Measurements from ENCODE around the gene ZNF783.

Gene ZNF783

DNA sequence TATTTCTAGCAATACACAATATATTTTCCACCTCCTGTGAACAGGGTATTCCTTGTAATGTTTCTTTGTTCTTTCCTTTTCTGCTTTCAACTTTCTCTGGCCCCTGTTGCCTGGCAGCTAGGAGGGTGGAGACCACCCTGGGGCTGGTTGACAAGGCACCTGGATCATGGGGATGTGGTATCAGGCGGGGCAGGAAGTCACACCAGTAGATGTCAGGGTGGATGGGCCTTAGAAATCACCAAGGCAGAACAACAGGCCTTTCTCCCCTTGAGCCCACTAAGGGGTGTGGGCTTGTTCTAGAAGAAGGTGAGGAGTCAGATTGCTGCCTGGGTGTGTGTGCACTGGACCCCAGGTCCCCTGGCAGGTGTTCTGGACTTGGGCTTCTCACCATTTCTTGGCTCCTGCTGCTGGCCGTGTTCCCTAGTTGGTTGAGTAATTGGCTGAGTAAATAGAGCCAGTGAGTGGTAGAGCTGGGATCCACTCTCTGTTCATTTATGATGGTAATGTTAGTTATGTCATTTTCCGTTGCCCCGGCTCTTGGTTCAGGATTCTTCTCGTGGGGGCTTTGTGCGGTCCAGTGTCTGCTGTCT is 24.9 kb downstream of the ZNF783 start:
- no peak overlapping the region for H3K18ac ChIP-seq (ENCODE audit: low read depth in 1 of 2, low read length in 2 of 2)
- no peak overlapping the region for H3K4ac ChIP-seq (ENCODE audit: low read depth in 1 of 2, low read length in 2 of 2)
- no peak overlapping the region for H2BK12ac ChIP-seq (ENCODE audit: low read length in 2 of 2)
- peaks cover 6% of the 10 kb centered on the region for H3K4me1 ChIP-seq (ENCODE audit: control insufficient read depth, insufficient read depth, low read depth, low read length)
- H3K27ac ChIP-seq (ENCODE audit: low read length, poor library complexity, severe bottlenecking) = no peak overlapping the region
- peak overlapping the region in 1 of 2 experiments; percentile 27 for H3K23ac ChIP-seq (ENCODE audit: low read length in 2 of 2)
- DNase-seq = no peak
- H2AFZ ChIP-seq (ENCODE audit: low read depth, low read length) = no peak overlapping the region
- peaks cover 54 to 57% of the 10 kb centered on the region in 2 experiments for H3K36me3 ChIP-seq (ENCODE audit: control insufficient read depth in 1 of 2, insufficient read depth in 2 of 2, low read depth in 1 of 2, low read length in 2 of 2)
- peaks cover 4% of the 10 kb centered on the region for H3K79me1 ChIP-seq (replicated peaks; ENCODE audit: low read length, poor library complexity, severe bottlenecking)
- H2BK120ac ChIP-seq (ENCODE audit: low read depth, low read length) = no peak overlapping the region
- H3K27me3 ChIP-seq (ENCODE audit: control insufficient read depth in 1 of 2, insufficient read depth in 1 of 2, low read length in 2 of 2) = no peaks in the 10 kb centered on the region
- no peak overlapping the region for H4K8ac ChIP-seq (ENCODE audit: low read length)
- no peak overlapping the region for H3K4me2 ChIP-seq (ENCODE audit: low read length, poor library complexity, severe bottlenecking)
- no peak overlapping the region for H2AK5ac ChIP-seq (ENCODE audit: low read length, severe bottlenecking)
- no peak overlapping the region for H4K91ac ChIP-seq (ENCODE audit: low read length)
- H3K9me3 ChIP-seq (ENCODE audit: control insufficient read depth, low read length) = no peaks in the 10 kb centered on the region
- H2BK5ac ChIP-seq (ENCODE audit: low read depth, low read length, poor library complexity, severe bottlenecking) = no peak overlapping the region
- no peak overlapping the region for H3K9ac ChIP-seq (ENCODE audit: low read length)
- H3K4me3 ChIP-seq (ENCODE audit: insufficient read depth in 1 of 2, low read depth in 1 of 2, low read length in 2 of 2) = no peak overlapping the region
- no peak overlapping the region for H2BK15ac ChIP-seq (ENCODE audit: low read depth, poor library complexity, severe bottlenecking)
- 96% methylated on average over 6 of the region's 6 CpGs for WGBS
- no peak overlapping the region for H3K14ac ChIP-seq (ENCODE audit: low read length in 2 of 2)

GRCh38 chr7:149287622-149288021 is 25.6 kb downstream of the ZNF783 start:
- Histone ChIP-seq H3K4me2 (ENCODE audit: low read length, poor library complexity, severe bottlenecking) (no peak overlapping the region), H3K9me3 (ENCODE audit: control insufficient read depth, low read length) (no peaks in the 10 kb centered on the region), H3K9ac (ENCODE audit: low read length) (no peak overlapping the region), H3K4ac (ENCODE audit: low read depth in 1 of 2, low read length in 2 of 2) (no peak overlapping the region), H3K23ac (ENCODE audit: low read length in 2 of 2) (no peak overlapping the region), H4K8ac (ENCODE audit: low read length) (no peak overlapping the region), H2BK12ac (ENCODE audit: low read length in 2 of 2) (no peak overlapping the region), H3K27me3 (ENCODE audit: control insufficient read depth in 1 of 2, insufficient read depth in 1 of 2, low read length in 2 of 2) (no peaks in the 10 kb centered on the region), H2BK15ac (ENCODE audit: low read depth, poor library complexity, severe bottlenecking) (no peak overlapping the region), H3K4me1 (ENCODE audit: control insufficient read depth, insufficient read depth, low read depth, low read length) (peaks cover 10% of the 10 kb centered on the region), H2BK5ac (ENCODE audit: low read depth, low read length, poor library complexity, severe bottlenecking) (no peak overlapping the region), H3K18ac (ENCODE audit: low read depth in 1 of 2, low read length in 2 of 2) (no peak overlapping the region), H3K79me1 (replicated peaks; ENCODE audit: low read length, poor library complexity, severe bottlenecking) (peaks cover 4% of the 10 kb centered on the region), H2BK120ac (ENCODE audit: low read depth, low read length) (no peak overlapping the region), H3K27ac (ENCODE audit: low read length, poor library complexity, severe bottlenecking) (no peak overlapping the region), H3K4me3 (ENCODE audit: insufficient read depth in 1 of 2, low read depth in 1 of 2, low read length in 2 of 2) (no peak overlapping the region), H3K36me3 (ENCODE audit: control insufficient read depth in 1 of 2, insufficient read depth in 2 of 2, low read depth in 1 of 2, low read length in 2 of 2) (peaks cover 47 to 59% of the 10 kb centered on the region in 2 experiments), H2AK5ac (ENCODE audit: low read length, severe bottlenecking) (no peak overlapping the region), H3K14ac (ENCODE audit: low read length in 2 of 2) (no peak overlapping the region), H4K91ac (ENCODE audit: low read length) (no peak overlapping the region), H2AFZ (ENCODE audit: low read depth, low read length) (no peak overlapping the region)
- no peak for DNase-seq
- 95% methylated on average over 10 of the region's 10 CpGs for WGBS

DNA sequence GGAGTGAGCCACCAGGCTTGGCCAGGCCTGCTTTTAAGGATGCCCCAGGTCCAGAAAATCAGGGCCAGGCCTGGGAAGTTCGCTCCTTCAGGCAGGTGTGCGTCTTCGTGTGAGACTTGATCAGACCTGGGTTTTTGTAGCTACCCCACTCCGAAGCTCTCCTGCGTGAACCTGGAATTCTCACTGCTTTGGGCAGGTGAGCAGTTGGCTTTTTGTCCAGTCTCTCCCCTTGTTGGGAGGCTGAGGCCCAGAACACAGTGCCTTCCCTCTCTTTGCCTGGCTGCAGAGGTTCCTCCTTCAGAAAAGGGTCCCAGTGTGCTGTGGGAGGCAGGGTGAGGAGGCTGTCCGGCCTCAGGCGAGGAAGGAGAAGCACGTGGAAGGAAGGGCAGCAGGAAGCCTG is 27.3 kb downstream of the ZNF783 start:
- H2AFZ ChIP-seq (ENCODE audit: low read depth, low read length) = no peak overlapping the region
- no peak overlapping the region for H3K14ac ChIP-seq (ENCODE audit: low read length in 2 of 2)
- H2BK12ac ChIP-seq (ENCODE audit: low read length in 2 of 2) = no peak overlapping the region
- no peak overlapping the region for H3K4me3 ChIP-seq (ENCODE audit: insufficient read depth in 1 of 2, low read depth in 1 of 2, low read length in 2 of 2)
- no peaks in the 10 kb centered on the region for H3K9me3 ChIP-seq (ENCODE audit: control insufficient read depth, low read length)
- no peak for DNase-seq
- no peak overlapping the region for H2BK120ac ChIP-seq (ENCODE audit: low read depth, low read length)
- no peak overlapping the region for H2AK5ac ChIP-seq (ENCODE audit: low read length, severe bottlenecking)
- no peak overlapping the region for H3K18ac ChIP-seq (ENCODE audit: low read depth in 1 of 2, low read length in 2 of 2)
- H3K4me1 ChIP-seq (ENCODE audit: control insufficient read depth, insufficient read depth, low read depth, low read length) = peaks cover 10% of the 10 kb centered on the region
- peaks cover 48 to 60% of the 10 kb centered on the region in 2 experiments for H3K36me3 ChIP-seq (ENCODE audit: control insufficient read depth in 1 of 2, insufficient read depth in 2 of 2, low read depth in 1 of 2, low read length in 2 of 2)
- H3K4ac ChIP-seq (ENCODE audit: low read depth in 1 of 2, low read length in 2 of 2) = no peak overlapping the region
- no peak overlapping the region for H3K27ac ChIP-seq (ENCODE audit: low read length, poor library complexity, severe bottlenecking)
- 95% methylated on average over 8 of the region's 8 CpGs for WGBS
- H3K9ac ChIP-seq (ENCODE audit: low read length) = no peak overlapping the region
- no peak overlapping the region for H3K23ac ChIP-seq (ENCODE audit: low read length in 2 of 2)
- no peak overlapping the region for H4K91ac ChIP-seq (ENCODE audit: low read length)
- H4K8ac ChIP-seq (ENCODE audit: low read length) = no peak overlapping the region
- no peak overlapping the region for H2BK5ac ChIP-seq (ENCODE audit: low read depth, low read length, poor library complexity, severe bottlenecking)
- no peak overlapping the region for H2BK15ac ChIP-seq (ENCODE audit: low read depth, poor library complexity, severe bottlenecking)
- H3K27me3 ChIP-seq (ENCODE audit: control insufficient read depth in 1 of 2, insufficient read depth in 1 of 2, low read length in 2 of 2) = no peaks in the 10 kb centered on the region
- H3K4me2 ChIP-seq (ENCODE audit: low read length, poor library complexity, severe bottlenecking) = no peak overlapping the region
- H3K79me1 ChIP-seq (replicated peaks; ENCODE audit: low read length, poor library complexity, severe bottlenecking) = peaks cover 6% of the 10 kb centered on the region

- Histone ChIP-seq H3K18ac (ENCODE audit: low read depth in 1 of 2, low read length in 2 of 2) (no peak overlapping the region), H2BK15ac (ENCODE audit: low read depth, poor library complexity, severe bottlenecking) (no peak overlapping the region), H3K79me1 (replicated peaks; ENCODE audit: low read length, poor library complexity, severe bottlenecking) (peaks cover 6% of the 10 kb centered on the region), H2AFZ (ENCODE audit: low read depth, low read length) (no peak overlapping the region), H2BK120ac (ENCODE audit: low read depth, low read length) (no peak overlapping the region), H3K36me3 (ENCODE audit: control insufficient read depth in 1 of 2, insufficient read depth in 2 of 2, low read depth in 1 of 2, low read length in 2 of 2) (peaks cover 53 to 61% of the 10 kb centered on the region in 2 experiments), H3K27ac (ENCODE audit: low read length, poor library complexity, severe bottlenecking) (no peak overlapping the region), H3K4ac (ENCODE audit: low read depth in 1 of 2, low read length in 2 of 2) (no peak overlapping the region), H2BK5ac (ENCODE audit: low read depth, low read length, poor library complexity, severe bottlenecking) (no peak overlapping the region), H3K4me1 (ENCODE audit: control insufficient read depth, insufficient read depth, low read depth, low read length) (peaks cover 9% of the 10 kb centered on the region), H3K4me2 (ENCODE audit: low read length, poor library complexity, severe bottlenecking) (no peak overlapping the region), H3K27me3 (ENCODE audit: control insufficient read depth in 1 of 2, insufficient read depth in 1 of 2, low read length in 2 of 2) (no peaks in the 10 kb centered on the region), H2AK5ac (ENCODE audit: low read length, severe bottlenecking) (no peak overlapping the region), H3K9me3 (ENCODE audit: control insufficient read depth, low read length) (no peaks in the 10 kb centered on the region), H3K9ac (ENCODE audit: low read length) (no peak overlapping the region), H3K14ac (ENCODE audit: low read length in 2 of 2) (no peak overlapping the region), H3K4me3 (ENCODE audit: insufficient read depth in 1 of 2, low read depth in 1 of 2, low read length in 2 of 2) (no peak overlapping the region), H4K8ac (ENCODE audit: low read length) (no peak overlapping the region), H3K23ac (ENCODE audit: low read length in 2 of 2) (no peak overlapping the region), H2BK12ac (ENCODE audit: low read length in 2 of 2) (no peak overlapping the region), H4K91ac (ENCODE audit: low read length) (no peak overlapping the region)
- 95% methylated on average over 4 of the region's 4 CpGs for WGBS
- DNase-seq = no peak
These were observed 27.9 kb downstream of the ZNF783 start for GRCh38 chr7:149289856-149290255.

All from mesenchymal stem cell (in vitro differentiated cells and primary cell).